ES-I3 (cell line): ENCODE data around the gene MYH2.
"Not testable (repeated sequence)": the region's sequence is repeated elsewhere in the genome, so short reads cannot be mapped to it uniquely, and the experiment has no call there.

ENCODE experiments used
- H3K36me3 ChIP-seq: 2 replicates; pipeline ENCODE4 v1.6.1; 2013; ENCODE audit warnings: mild to moderate bottlenecking, low read length, control low read depth, moderate library complexity; ENCODE audit not compliant: insufficient read depth
- H3K4me1 ChIP-seq: 2 replicates; pipeline ENCODE4 v1.6.1; 2013; ENCODE audit warnings: mild to moderate bottlenecking, control low read depth, low read length; ENCODE audit not compliant: insufficient read depth
- H3K9ac ChIP-seq: 2 replicates; pipeline ENCODE4 v1.6.1; 2013; ENCODE audit warnings: low read depth, mild to moderate bottlenecking, low read length, moderate library complexity
- H3K9me3 ChIP-seq: 2 replicates; pipeline ENCODE4 v1.6.1; 2013; ENCODE audit warnings: mild to moderate bottlenecking, low read length, moderate library complexity; ENCODE audit not compliant: control insufficient read depth, insufficient read depth

MYH2 gene

GRCh38 chr17:10549096-10549842, at the start of gene MYH2:
Gene MYH2 (minus strand): TSS chr17:10549658. CDS start chr17:10547920, 1,738 bp downstream.
- H3K36me3 ChIP-seq: no peaks in the 10 kb centered on the region
- peak within 1 kb of the TSS; percentile 12; the same call in 1 of the 2 replicates for H3K9ac ChIP-seq
- peaks cover 15% of the 10 kb centered on the region for H3K4me1 ChIP-seq
- no peaks in the 10 kb centered on the region for H3K9me3 ChIP-seq

- Histone ChIP-seq H3K36me3 (no peaks in the 10 kb centered on the region), H3K9me3 (no peaks in the 10 kb centered on the region), H3K9ac (no peak overlapping the region), H3K4me1 (no peaks in the 10 kb centered on the region)
These were observed 49.2 kb upstream of the MYH2 start for GRCh38 chr17:10598621-10599020.

GRCh38 chr17:10589553-10590145, 40.2 kb upstream of the MYH2 start:
- no peaks in the 10 kb centered on the region for H3K4me1 ChIP-seq
- no peak overlapping the region for H3K9ac ChIP-seq
- H3K36me3 ChIP-seq: no peaks in the 10 kb centered on the region
- no peaks in the 10 kb centered on the region for H3K9me3 ChIP-seq

GRCh38 chr17:10585529-10585928, 36.1 kb upstream of the MYH2 start:
- no peak overlapping the region for H3K9ac ChIP-seq
- no peaks in the 10 kb centered on the region for H3K9me3 ChIP-seq
- H3K36me3 ChIP-seq: no peaks in the 10 kb centered on the region
- H3K4me1 ChIP-seq: no peaks in the 10 kb centered on the region

GRCh38 chr17:10583834-10584233, 34.4 kb upstream of the MYH2 start:
- Histone ChIP-seq H3K36me3 (no peaks in the 10 kb centered on the region), H3K4me1 (no peaks in the 10 kb centered on the region), H3K9me3 (no peaks in the 10 kb centered on the region), H3K9ac (no peak overlapping the region)

GRCh38 chr17:10579270-10579669, 29.8 kb upstream of the MYH2 start:
- no peaks in the 10 kb centered on the region for H3K4me1 ChIP-seq
- no peaks in the 10 kb centered on the region for H3K9me3 ChIP-seq
- no peaks in the 10 kb centered on the region for H3K36me3 ChIP-seq
- H3K9ac ChIP-seq: no peak overlapping the region

GRCh38 chr17:10574324-10574723, 24.9 kb upstream of the MYH2 start:
- Histone ChIP-seq H3K36me3 (no peaks in the 10 kb centered on the region), H3K4me1 (peaks cover 18% of the 10 kb centered on the region), H3K9ac (no peak overlapping the region), H3K9me3 (no peaks in the 10 kb centered on the region)

GRCh38 chr17:10563991-10564660, 14.7 kb upstream of the MYH2 start:
- Histone ChIP-seq H3K9ac (no peak overlapping the region), H3K4me1 (no peaks in the 10 kb centered on the region), H3K9me3 (no peaks in the 10 kb centered on the region), H3K36me3 (no peaks in the 10 kb centered on the region)

GRCh38 chr17:10558049-10558448, 8.6 kb upstream of the MYH2 start:
- Histone ChIP-seq H3K36me3 (no peaks in the 10 kb centered on the region), H3K9me3 (no peaks in the 10 kb centered on the region), H3K9ac (no peak overlapping the region), H3K4me1 (peaks cover 6% of the 10 kb centered on the region; the same call in 1 of the 2 replicates)

GRCh38 chr17:10557422-10557821, 8.0 kb upstream of the MYH2 start:
- Histone ChIP-seq H3K9ac (no peak overlapping the region), H3K36me3 (no peaks in the 10 kb centered on the region)

GRCh38 chr17:10556301-10557005, 7.0 kb upstream of the MYH2 start:
- H3K36me3 ChIP-seq: no peaks in the 10 kb centered on the region
- no peaks in the 10 kb centered on the region for H3K9me3 ChIP-seq
- peaks cover 6% of the 10 kb centered on the region; the same call in 1 of the 2 replicates for H3K4me1 ChIP-seq
- no peak overlapping the region for H3K9ac ChIP-seq

More at GRCh38 chr17:10557422-10557821, 8.0 kb upstream of the MYH2 start:
- peaks cover 6% of the 10 kb centered on the region; the same call in 1 of the 2 replicates for H3K4me1 ChIP-seq
- no peaks in the 10 kb centered on the region for H3K9me3 ChIP-seq

GRCh38 chr17:10550014-10550413, 556 bp upstream of the MYH2 start:
- Histone ChIP-seq H3K9ac (peak overlapping the region; percentile 12; the same call in 1 of the 2 replicates), H3K4me1 (peaks cover 16% of the 10 kb centered on the region), H3K9me3 (no peaks in the 10 kb centered on the region), H3K36me3 (no peaks in the 10 kb centered on the region)

- no peaks in the 10 kb centered on the region; the same call in 1 of the 2 replicates for H3K9me3 ChIP-seq
- peaks cover 15% of the 10 kb centered on the region for H3K4me1 ChIP-seq
- H3K9ac ChIP-seq: no peak overlapping the region
- H3K36me3 ChIP-seq: no peaks in the 10 kb centered on the region
These were observed 2.1 kb downstream of the MYH2 start for GRCh38 chr17:10547351-10547750.

- not testable (repeated sequence) for H3K4me1 ChIP-seq, H3K9ac ChIP-seq, H3K9me3 ChIP-seq, H3K36me3 ChIP-seq
These were observed 6.0 kb downstream of the MYH2 start for GRCh38 chr17:10543486-10543885.
